A549 (cell line): ENCODE data around the gene NLRC5. TPM values are rescaled to one million over a fixed set of nuclear protein-coding genes. Genes with fewer than 3 reads are reported as not detected.

ENCODE experiments used
- ATAC-seq, 2 experiments: fragments of 200-7000 bp in 1 of 2; fragments of >200 bp in 1 of 2; cut with Nextera tagmentation in 1 of 2; cut with Tn5 transposase in 1 of 2; 3 replicates each; pipeline versions ENCODE4 v1.8.0 to v1.9.1; 2018 to 2020; ENCODE audit warnings: mild to moderate bottlenecking in 1 of 2, moderate library complexity in 1 of 2
- CTCF ChIA-PET: fragments of 300-600 bp; sonication (Branson Sonifier 250); formaldehyde crosslinking; extraction: SDS; loops from one replicate; lab custom pipeline; 2021; ENCODE audit warnings: antibody characterized with exemption, inconsistent platforms; lab: Yijun Ruan, JAX
- POLR2A ChIA-PET: fragments of 350-600 bp; formaldehyde crosslinking; extraction: SDS; loops from one replicate; lab custom pipeline; 2021; ENCODE audit warnings: antibody characterized with exemption, inconsistent platforms; lab: Yijun Ruan, JAX
- DNase-seq, 2 experiments: peaks; one replicate each; pipeline versions ENCODE4 v3.0.0 to v3.0.0-alpha.2; 2011 to 2016; ENCODE audit warnings: low read depth in 1 of 2, low spot score in 1 of 2
- FAIRE-seq: peaks from 2 replicates; lab custom pipeline; 2011; peaks lifted over from hg19 to GRCh38; lab: Jason Lieb, UNC
- H3K27ac ChIP-seq, 2 experiments: fragments of >200 bp; sonication (Bioruptor Twin); formaldehyde crosslinking; 3 replicates each; pipeline ENCODE4 v1.5.1; 2016 to 2017
- H3K4me1 ChIP-seq: fragments of >200 bp; sonication (Bioruptor Twin); formaldehyde crosslinking; 3 replicates; pipeline ENCODE4 v1.6.1; 2016
- H3K4me2 ChIP-seq: fragments of >200 bp; sonication (Bioruptor Twin); formaldehyde crosslinking; 3 replicates; pipeline ENCODE4 v1.6.1; 2016
- H3K4me3 ChIP-seq: fragments of >200 bp; sonication (Bioruptor Twin); formaldehyde crosslinking; 3 replicates; pipeline ENCODE4 v1.5.1; 2016
- H3K9me3 ChIP-seq: fragments of >200 bp; sonication (Bioruptor Twin); formaldehyde crosslinking; 3 replicates; pipeline ENCODE4 v1.6.1; 2016
- ATOH8 ChIP-seq: fragments of 250-450 bp; sonication (Bioruptor Pico); IDR thresholded peaks from 2 replicates; pipeline ENCODE4 v1.5.0; 2020; ENCODE audit warnings: low read depth, mild to moderate bottlenecking, moderate library complexity
- BHLHE40 ChIP-seq: IDR thresholded peaks from 2 replicates; pipeline ENCODE4 v1.6.1; 2012; ENCODE audit warnings: low read depth, low read length, inconsistent platforms
- CBX8 ChIP-seq: fragments of 200-600 bp; sonication (generic); IDR thresholded peaks from 2 replicates; pipeline ENCODE4 v1.6.1; 2016
- CEBPB ChIP-seq, 2 experiments: fragments of >200 bp in 1 of 2; sonication (Bioruptor Twin) in 1 of 2; formaldehyde crosslinking in 1 of 2; IDR thresholded peaks; 2 replicates each; pipeline ENCODE4 v1.6.1; 2012 to 2016
- CHD2 ChIP-seq: fragments of 150-350 bp; IDR thresholded peaks from 2 replicates; pipeline ENCODE4 v1.6.1; 2014; ENCODE audit warnings: low read length; ENCODE audit not compliant: partially characterized antibody
- CHD4 ChIP-seq: fragments of 200-600 bp; sonication (generic); IDR thresholded peaks from 2 replicates; pipeline ENCODE4 v1.6.1; 2016; ENCODE audit warnings: antibody characterized with exemption, mild to moderate bottlenecking, borderline replicate concordance
- CTCF ChIP-seq: fragments of >200 bp; sonication (Bioruptor Twin); formaldehyde crosslinking; IDR thresholded peaks from 3 replicates; pipeline ENCODE4 v1.5.1; 2016
- FOSL2 ChIP-seq, 2 experiments: fragments of 450-650 bp in 1 of 2; fragments of >200 bp in 1 of 2; sonication (Bioruptor Twin) in 1 of 2; formaldehyde crosslinking; IDR thresholded peaks; 2 replicates each; pipeline versions ENCODE4 v1.5.0 to v1.6.1; 2016 to 2020; ENCODE audit warnings: mild to moderate bottlenecking in 1 of 2, moderate library complexity in 1 of 2
- FOXS1 ChIP-seq: fragments of 250-450 bp; sonication (Bioruptor Pico); IDR thresholded peaks from 2 replicates; pipeline ENCODE4 v1.5.0; 2020; ENCODE audit warnings: mild to moderate bottlenecking, moderate library complexity
- GATA3 ChIP-seq: IDR thresholded peaks from 2 replicates; pipeline ENCODE4 v1.6.1; 2012; ENCODE audit warnings: borderline replicate concordance
- HOXA7 ChIP-seq: fragments of 250-450 bp; sonication (Bioruptor Pico); IDR thresholded peaks from 2 replicates; pipeline ENCODE4 v1.5.0; 2020; ENCODE audit warnings: mild to moderate bottlenecking, moderate library complexity
- HOXB5 ChIP-seq: fragments of 250-450 bp; sonication (Bioruptor Pico); IDR thresholded peaks from 2 replicates; pipeline ENCODE4 v1.5.0; 2020; ENCODE audit warnings: mild to moderate bottlenecking, moderate library complexity
- JUNB ChIP-seq: fragments of >200 bp; sonication (Bioruptor Twin); formaldehyde crosslinking; IDR thresholded peaks from 2 replicates; pipeline ENCODE4 v1.6.1; 2016
- KDM1A ChIP-seq: fragments of 200-600 bp; sonication (generic); IDR thresholded peaks from 2 replicates; pipeline ENCODE4 v1.6.1; 2016; ENCODE audit warnings: low read depth, mild to moderate bottlenecking
- KDM5A ChIP-seq: fragments of 200-600 bp; sonication (generic); IDR thresholded peaks from 2 replicates; pipeline ENCODE4 v1.6.1; 2016; ENCODE audit warnings: antibody characterized with exemption, mild to moderate bottlenecking
- MAFK ChIP-seq: fragments of 450-650 bp; IDR thresholded peaks from 2 replicates; pipeline ENCODE4 v1.6.1; 2014; ENCODE audit not compliant: partially characterized antibody
- MAX ChIP-seq: IDR thresholded peaks from 2 replicates; pipeline ENCODE4 v1.6.1; 2012
- MYC ChIP-seq: IDR thresholded peaks from 2 replicates; pipeline ENCODE4 v1.6.1; 2012; ENCODE audit warnings: mild to moderate bottlenecking, inconsistent platforms, low read length, improper control_type of control experiment, borderline replicate concordance
- NFE2L2 ChIP-seq: fragments of 150-350 bp; conservative IDR thresholded peaks from 2 replicates; pipeline ENCODE4 v1.6.1; 2014; ENCODE audit warnings: low read length
- NR3C1 ChIP-seq: fragments of >200 bp; sonication (Bioruptor Twin); formaldehyde crosslinking; IDR thresholded peaks from 3 replicates; pipeline ENCODE4 v1.6.1; 2017
- PHF8 ChIP-seq: fragments of 200-600 bp; sonication (generic); IDR thresholded peaks from 2 replicates; pipeline ENCODE4 v1.6.1; 2016; ENCODE audit warnings: low read depth, mild to moderate bottlenecking, antibody characterized with exemption, moderate library complexity, borderline replicate concordance
- POLR2A ChIP-seq: IDR thresholded peaks from 2 replicates; pipeline ENCODE4 v1.6.1; 2012; ENCODE audit warnings: mild to moderate bottlenecking, low read length
- POLR2AphosphoS2 ChIP-seq: conservative IDR thresholded peaks from 2 replicates; pipeline ENCODE4 v1.6.1; 2012; ENCODE audit warnings: low read length, improper control_type of control experiment, inconsistent platforms
- RAD21 ChIP-seq, 2 experiments: fragments of >200 bp in 1 of 2; sonication (Bioruptor Twin) in 1 of 2; formaldehyde crosslinking in 1 of 2; IDR thresholded peaks in 1 of 2; conservative IDR thresholded peaks in 1 of 2; 2 replicates in 1 of 2; 3 replicates in 1 of 2; pipeline ENCODE4 v1.6.1; 2012 to 2018; ENCODE audit warnings: inconsistent platforms in 1 of 2
- RARB ChIP-seq: fragments of 250-450 bp; sonication (Bioruptor Pico); IDR thresholded peaks from 2 replicates; pipeline ENCODE4 v1.8.0; 2021; ENCODE audit warnings: mild to moderate bottlenecking, moderate library complexity
- REST ChIP-seq: fragments of 200-600 bp; sonication (generic); IDR thresholded peaks from 2 replicates; pipeline ENCODE4 v1.6.1; 2016; ENCODE audit warnings: antibody characterized with exemption, mild to moderate bottlenecking, moderate library complexity
- RFX5 ChIP-seq: fragments of 450-650 bp; IDR thresholded peaks from 2 replicates; pipeline ENCODE4 v1.7.1; 2014; ENCODE audit warnings: antibody characterized with exemption, mild to moderate bottlenecking, moderate library complexity
- RNF2 ChIP-seq: fragments of 200-600 bp; sonication (generic); IDR thresholded peaks from 2 replicates; pipeline ENCODE4 v1.6.1; 2016; ENCODE audit warnings: low read depth, mild to moderate bottlenecking, antibody characterized with exemption, moderate library complexity, borderline replicate concordance
- SMC3 ChIP-seq: fragments of >200 bp; sonication (Bioruptor Twin); formaldehyde crosslinking; IDR thresholded peaks from 3 replicates; pipeline ENCODE4 v1.6.1; 2018; ENCODE audit warnings: inconsistent platforms
- TFCP2L1 ChIP-seq: fragments of 250-450 bp; sonication (Bioruptor Pico); IDR thresholded peaks from 2 replicates; pipeline ENCODE4 v1.5.0; 2021; ENCODE audit warnings: mild to moderate bottlenecking
- ZC3H11A ChIP-seq: fragments of 450-650 bp; IDR thresholded peaks from 2 replicates; pipeline ENCODE4 v1.6.1; 2014; ENCODE audit warnings: antibody characterized with exemption, mild to moderate bottlenecking
- ZFP36 ChIP-seq: fragments of 450-650 bp; IDR thresholded peaks from 2 replicates; pipeline ENCODE4 v1.6.1; 2014; ENCODE audit warnings: borderline replicate concordance; ENCODE audit not compliant: partially characterized antibody
- ZNF302 ChIP-seq: fragments of 250-450 bp; sonication (Bioruptor Pico); IDR thresholded peaks from 2 replicates; pipeline ENCODE4 v1.9.0; 2021; ENCODE audit warnings: inconsistent platforms, mild to moderate bottlenecking, moderate library complexity
- ZSCAN20 ChIP-seq: fragments of 250-450 bp; sonication (Bioruptor Pico); IDR thresholded peaks from 2 replicates; pipeline ENCODE4 v1.8.0; 2022; ENCODE audit warnings: mild to moderate bottlenecking, moderate library complexity
- WGBS: methylation state at CpG from one replicate; pipeline ENCODE4 v1.1.6; 2017; ENCODE audit errors: missing lambda C conversion rate; 5-methylcytosine and 5-hydroxymethylcytosine counted together
- polyA plus RNA-seq, 4 experiments: library from polyadenylated mRNA; depleted of rRNA in 3 of 4; stranded (reverse); fragments of >200 nt; fragmentation: RNase III in 1 of 4; extraction: RNeasy Plus Mini Kit Qiagen cat#74134 plus additional on column Dnase treatment in 1 of 4; gene quantifications; 2 replicates in 3 of 4; 3 replicates in 1 of 4; pipeline ENCODE4 v1.2.3, GENCODE V29; 2011 to 2017

The NLRC5 gene
- polyA plus RNA-seq, 2 of the 4 experiments (the other 2 are of a cell fraction), result 2.5 to 3.6 TPM

GRCh38 chr16:56964243-56965148, 24.9 kb upstream of the NLRC5 start:
- Histone ChIP-seq H3K4me1 (peaks cover 3% of the 10 kb centered on the region; the same call in 1 of the 3 replicates), H3K9me3 (no peaks in the 10 kb centered on the region), H3K4me2 (no peak overlapping the region), H3K4me3 (no peak overlapping the region), H3K27ac (peak overlapping the region in 1 of 2 experiments; percentile 22; a peak in 1 of 6 replicates)
- WGBS, result 51% methylated on average over 23 of the region's 30 CpGs
- FAIRE-seq (no peak), DNase-seq (peak; percentile 73 to 85), ATAC-seq (peak; percentile 57 to 87; a peak in 4 of 6 replicates)
- CTCF ChIA-PET, result interaction anchor here (0.6 to 5.5 kb wide), 33 partner anchors 8 to 227 kb away, joined by 3 to 38 read pairs (median 4); partner anchors contain the start of genes NLRC5 and SLC12A3
- POLR2A ChIA-PET, result no interaction called here
- TF ChIP-seq RFX5 (no peak), TFCP2L1 (CRISPR knock-in tag) (no peak), CHD4 (0 out of 2 replicates have a peak, but pooled peaks have one; percentile 53), ZSCAN20 (CRISPR knock-in tag) (no peak), ZFP36 (no peak), ATOH8 (CRISPR knock-in tag) (no peak), FOXS1 (CRISPR knock-in tag) (no peak), CHD2 (no peak), RAD21 (conservative IDR thresholded peaks at IDR 0.05 in 1 of 2, IDR thresholded peaks at IDR 0.05 in 1 of 2) (peak; percentile 70 to 82), SMC3 (peak; percentile 81), PHF8 (no peak), NR3C1 (no peak), KDM5A (no peak), RNF2 (no peak), CTCF (peak; percentile 89), CBX8 (no peak), MAFK (no peak), RARB (CRISPR knock-in tag) (no peak), POLR2AphosphoS2 (no peak), KDM1A (no peak), ZC3H11A (no peak), REST (no peak), JUNB (no peak), FOSL2 (IDR thresholded peaks at IDR 0.05) (no peak), FOSL2 (CRISPR knock-in tag; IDR thresholded peaks at IDR 0.05) (no peak), NFE2L2 (no peak), MYC (no peak), GATA3 (no peak), POLR2A (no peak), HOXA7 (CRISPR knock-in tag) (no peak), MAX (no peak), HOXB5 (CRISPR knock-in tag) (no peak), ZNF302 (CRISPR knock-in tag) (no peak), BHLHE40 (no peak), CEBPB (IDR thresholded peaks at IDR 0.05) (peak; percentile 20 to 67; a peak in 3 of 4 replicates)
